WTC11 (cell line): ENCODE results near the gene THRA.

ENCODE experiments used
- E2F5 ChIP-seq: sonication (generic); formaldehyde crosslinking; IDR thresholded peaks from 2 replicates; pipeline ENCODE4 v1.8.1; 2022; ENCODE audit warnings: mild to moderate bottlenecking, moderate library complexity, missing genetic modification reagents
- FOXP1 ChIP-seq: sonication (generic); formaldehyde crosslinking; IDR thresholded peaks from 2 replicates; pipeline ENCODE4 v1.8.0; 2022; ENCODE audit warnings: missing genetic modification reagents, mild to moderate bottlenecking, moderate library complexity, borderline replicate concordance
- IRF1 ChIP-seq: sonication (generic); formaldehyde crosslinking; IDR thresholded peaks from 2 replicates; pipeline ENCODE4 v1.8.0; 2023; ENCODE audit warnings: missing genetic modification reagents
- NFYB ChIP-seq: sonication (generic); formaldehyde crosslinking; conservative IDR thresholded peaks from 2 replicates; pipeline ENCODE4 v1.8.0; 2022; ENCODE audit warnings: low read depth, missing genetic modification reagents
- PRRX2 ChIP-seq: fragments of 250-450 bp; sonication (Bioruptor Pico); IDR thresholded peaks from 2 replicates; pipeline ENCODE4 v1.8.0; 2021; ENCODE audit warnings: mild to moderate bottlenecking
- SMAD4 ChIP-seq: sonication (generic); formaldehyde crosslinking; IDR thresholded peaks from 2 replicates; pipeline ENCODE4 v1.8.0; 2022; ENCODE audit warnings: mild to moderate bottlenecking, missing genetic modification reagents
- TCF7 ChIP-seq: sonication (generic); formaldehyde crosslinking; IDR thresholded peaks from 2 replicates; pipeline ENCODE4 v1.8.0; 2022; ENCODE audit warnings: mild to moderate bottlenecking, low read depth, missing genetic modification reagents, moderate library complexity
- USF2 ChIP-seq: sonication (generic); formaldehyde crosslinking; IDR thresholded peaks from 2 replicates; pipeline ENCODE4 v1.8.1; 2023; ENCODE audit warnings: mild to moderate bottlenecking, missing genetic modification reagents, moderate library complexity
- TF ChIP-seq, protein P1 (sequence below): sonication (generic); formaldehyde crosslinking; IDR thresholded peaks from 2 replicates; pipeline ENCODE4 v1.8.1; 2023; ENCODE audit warnings: mild to moderate bottlenecking, missing genetic modification reagents, borderline replicate concordance
- TF ChIP-seq, protein P2 (sequence below): fragments of 200-600 bp; IDR thresholded peaks from 2 replicates; pipeline ENCODE4 v1.8.0; 2022; ENCODE audit warnings: antibody characterized with exemption
- TF ChIP-seq, protein P3 (sequence below): sonication (generic); formaldehyde crosslinking; IDR thresholded peaks from 2 replicates; pipeline ENCODE4 v1.8.0; 2022; ENCODE audit warnings: mild to moderate bottlenecking, missing genetic modification reagents
- TF ChIP-seq, protein P4 (sequence below): sonication (generic); formaldehyde crosslinking; IDR thresholded peaks from 2 replicates; pipeline ENCODE4 v1.8.1; 2022; ENCODE audit warnings: low read depth, missing genetic modification reagents, borderline replicate concordance
- TF ChIP-seq, protein P5 (sequence below): sonication (generic); formaldehyde crosslinking; IDR thresholded peaks from 2 replicates; pipeline ENCODE4 v1.8.0; 2022; ENCODE audit warnings: mild to moderate bottlenecking, missing genetic modification reagents
- TF ChIP-seq, protein P6 (sequence below): sonication (generic); formaldehyde crosslinking; IDR thresholded peaks from 2 replicates; pipeline ENCODE4 v1.8.1; 2023; ENCODE audit warnings: mild to moderate bottlenecking, moderate library complexity, missing genetic modification reagents

GRCh38 chr17:40068917-40069750, 6.4 kb downstream of the THRA start:
- TF ChIP-seq, protein P1, sequence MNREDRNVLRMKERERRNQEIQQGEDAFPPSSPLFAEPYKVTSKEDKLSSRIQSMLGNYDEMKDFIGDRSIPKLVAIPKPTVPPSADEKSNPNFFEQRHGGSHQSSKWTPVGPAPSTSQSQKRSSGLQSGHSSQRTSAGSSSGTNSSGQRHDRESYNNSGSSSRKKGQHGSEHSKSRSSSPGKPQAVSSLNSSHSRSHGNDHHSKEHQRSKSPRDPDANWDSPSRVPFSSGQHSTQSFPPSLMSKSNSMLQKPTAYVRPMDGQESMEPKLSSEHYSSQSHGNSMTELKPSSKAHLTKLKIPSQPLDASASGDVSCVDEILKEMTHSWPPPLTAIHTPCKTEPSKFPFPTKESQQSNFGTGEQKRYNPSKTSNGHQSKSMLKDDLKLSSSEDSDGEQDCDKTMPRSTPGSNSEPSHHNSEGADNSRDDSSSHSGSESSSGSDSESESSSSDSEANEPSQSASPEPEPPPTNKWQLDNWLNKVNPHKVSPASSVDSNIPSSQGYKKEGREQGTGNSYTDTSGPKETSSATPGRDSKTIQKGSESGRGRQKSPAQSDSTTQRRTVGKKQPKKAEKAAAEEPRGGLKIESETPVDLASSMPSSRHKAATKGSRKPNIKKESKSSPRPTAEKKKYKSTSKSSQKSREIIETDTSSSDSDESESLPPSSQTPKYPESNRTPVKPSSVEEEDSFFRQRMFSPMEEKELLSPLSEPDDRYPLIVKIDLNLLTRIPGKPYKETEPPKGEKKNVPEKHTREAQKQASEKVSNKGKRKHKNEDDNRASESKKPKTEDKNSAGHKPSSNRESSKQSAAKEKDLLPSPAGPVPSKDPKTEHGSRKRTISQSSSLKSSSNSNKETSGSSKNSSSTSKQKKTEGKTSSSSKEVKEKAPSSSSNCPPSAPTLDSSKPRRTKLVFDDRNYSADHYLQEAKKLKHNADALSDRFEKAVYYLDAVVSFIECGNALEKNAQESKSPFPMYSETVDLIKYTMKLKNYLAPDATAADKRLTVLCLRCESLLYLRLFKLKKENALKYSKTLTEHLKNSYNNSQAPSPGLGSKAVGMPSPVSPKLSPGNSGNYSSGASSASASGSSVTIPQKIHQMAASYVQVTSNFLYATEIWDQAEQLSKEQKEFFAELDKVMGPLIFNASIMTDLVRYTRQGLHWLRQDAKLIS: no peak
- TF ChIP-seq, protein P2, sequence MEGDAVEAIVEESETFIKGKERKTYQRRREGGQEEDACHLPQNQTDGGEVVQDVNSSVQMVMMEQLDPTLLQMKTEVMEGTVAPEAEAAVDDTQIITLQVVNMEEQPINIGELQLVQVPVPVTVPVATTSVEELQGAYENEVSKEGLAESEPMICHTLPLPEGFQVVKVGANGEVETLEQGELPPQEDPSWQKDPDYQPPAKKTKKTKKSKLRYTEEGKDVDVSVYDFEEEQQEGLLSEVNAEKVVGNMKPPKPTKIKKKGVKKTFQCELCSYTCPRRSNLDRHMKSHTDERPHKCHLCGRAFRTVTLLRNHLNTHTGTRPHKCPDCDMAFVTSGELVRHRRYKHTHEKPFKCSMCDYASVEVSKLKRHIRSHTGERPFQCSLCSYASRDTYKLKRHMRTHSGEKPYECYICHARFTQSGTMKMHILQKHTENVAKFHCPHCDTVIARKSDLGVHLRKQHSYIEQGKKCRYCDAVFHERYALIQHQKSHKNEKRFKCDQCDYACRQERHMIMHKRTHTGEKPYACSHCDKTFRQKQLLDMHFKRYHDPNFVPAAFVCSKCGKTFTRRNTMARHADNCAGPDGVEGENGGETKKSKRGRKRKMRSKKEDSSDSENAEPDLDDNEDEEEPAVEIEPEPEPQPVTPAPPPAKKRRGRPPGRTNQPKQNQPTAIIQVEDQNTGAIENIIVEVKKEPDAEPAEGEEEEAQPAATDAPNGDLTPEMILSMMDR: no peak
- no peak for TF ChIP-seq E2F5
- TF ChIP-seq FOXP1 (CRISPR knock-in tag): no peak
- TF ChIP-seq IRF1 (CRISPR knock-in tag): no peak
- TF ChIP-seq, protein P3, sequence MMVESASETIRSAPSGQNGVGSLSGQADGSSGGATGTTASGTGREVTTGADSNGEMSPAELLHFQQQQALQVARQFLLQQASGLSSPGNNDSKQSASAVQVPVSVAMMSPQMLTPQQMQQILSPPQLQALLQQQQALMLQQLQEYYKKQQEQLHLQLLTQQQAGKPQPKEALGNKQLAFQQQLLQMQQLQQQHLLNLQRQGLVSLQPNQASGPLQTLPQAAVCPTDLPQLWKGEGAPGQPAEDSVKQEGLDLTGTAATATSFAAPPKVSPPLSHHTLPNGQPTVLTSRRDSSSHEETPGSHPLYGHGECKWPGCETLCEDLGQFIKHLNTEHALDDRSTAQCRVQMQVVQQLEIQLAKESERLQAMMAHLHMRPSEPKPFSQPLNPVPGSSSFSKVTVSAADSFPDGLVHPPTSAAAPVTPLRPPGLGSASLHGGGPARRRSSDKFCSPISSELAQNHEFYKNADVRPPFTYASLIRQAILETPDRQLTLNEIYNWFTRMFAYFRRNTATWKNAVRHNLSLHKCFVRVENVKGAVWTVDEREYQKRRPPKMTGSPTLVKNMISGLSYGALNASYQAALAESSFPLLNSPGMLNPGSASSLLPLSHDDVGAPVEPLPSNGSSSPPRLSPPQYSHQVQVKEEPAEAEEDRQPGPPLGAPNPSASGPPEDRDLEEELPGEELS (CRISPR knock-in tag): no peak
- no peak for TF ChIP-seq PRRX2 (CRISPR knock-in tag)
- TF ChIP-seq, protein P4, sequence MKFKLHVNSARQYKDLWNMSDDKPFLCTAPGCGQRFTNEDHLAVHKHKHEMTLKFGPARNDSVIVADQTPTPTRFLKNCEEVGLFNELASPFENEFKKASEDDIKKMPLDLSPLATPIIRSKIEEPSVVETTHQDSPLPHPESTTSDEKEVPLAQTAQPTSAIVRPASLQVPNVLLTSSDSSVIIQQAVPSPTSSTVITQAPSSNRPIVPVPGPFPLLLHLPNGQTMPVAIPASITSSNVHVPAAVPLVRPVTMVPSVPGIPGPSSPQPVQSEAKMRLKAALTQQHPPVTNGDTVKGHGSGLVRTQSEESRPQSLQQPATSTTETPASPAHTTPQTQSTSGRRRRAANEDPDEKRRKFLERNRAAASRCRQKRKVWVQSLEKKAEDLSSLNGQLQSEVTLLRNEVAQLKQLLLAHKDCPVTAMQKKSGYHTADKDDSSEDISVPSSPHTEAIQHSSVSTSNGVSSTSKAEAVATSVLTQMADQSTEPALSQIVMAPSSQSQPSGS: no peak
- no peak for TF ChIP-seq USF2 (CRISPR knock-in tag)
- TF ChIP-seq NFYB (CRISPR knock-in tag): no peak
- TF ChIP-seq, protein P5, sequence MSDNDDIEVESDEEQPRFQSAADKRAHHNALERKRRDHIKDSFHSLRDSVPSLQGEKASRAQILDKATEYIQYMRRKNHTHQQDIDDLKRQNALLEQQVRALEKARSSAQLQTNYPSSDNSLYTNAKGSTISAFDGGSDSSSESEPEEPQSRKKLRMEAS (CRISPR knock-in tag): peak; percentile 52
- TF ChIP-seq SMAD4 (CRISPR knock-in tag): no peak
- TF ChIP-seq, protein P6, sequence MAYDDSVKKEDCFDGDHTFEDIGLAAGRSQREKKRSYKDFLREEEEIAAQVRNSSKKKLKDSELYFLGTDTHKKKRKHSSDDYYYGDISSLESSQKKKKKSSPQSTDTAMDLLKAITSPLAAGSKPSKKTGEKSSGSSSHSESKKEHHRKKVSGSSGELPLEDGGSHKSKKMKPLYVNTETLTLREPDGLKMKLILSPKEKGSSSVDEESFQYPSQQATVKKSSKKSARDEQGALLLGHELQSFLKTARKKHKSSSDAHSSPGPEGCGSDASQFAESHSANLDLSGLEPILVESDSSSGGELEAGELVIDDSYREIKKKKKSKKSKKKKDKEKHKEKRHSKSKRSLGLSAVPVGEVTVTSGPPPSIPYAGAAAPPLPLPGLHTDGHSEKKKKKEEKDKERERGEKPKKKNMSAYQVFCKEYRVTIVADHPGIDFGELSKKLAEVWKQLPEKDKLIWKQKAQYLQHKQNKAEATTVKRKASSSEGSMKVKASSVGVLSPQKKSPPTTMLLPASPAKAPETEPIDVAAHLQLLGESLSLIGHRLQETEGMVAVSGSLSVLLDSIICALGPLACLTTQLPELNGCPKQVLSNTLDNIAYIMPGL: no peak
- no peak for TF ChIP-seq TCF7 (CRISPR knock-in tag)
